Measurements from ENCODE around the gene MRAP2.

DNA sequence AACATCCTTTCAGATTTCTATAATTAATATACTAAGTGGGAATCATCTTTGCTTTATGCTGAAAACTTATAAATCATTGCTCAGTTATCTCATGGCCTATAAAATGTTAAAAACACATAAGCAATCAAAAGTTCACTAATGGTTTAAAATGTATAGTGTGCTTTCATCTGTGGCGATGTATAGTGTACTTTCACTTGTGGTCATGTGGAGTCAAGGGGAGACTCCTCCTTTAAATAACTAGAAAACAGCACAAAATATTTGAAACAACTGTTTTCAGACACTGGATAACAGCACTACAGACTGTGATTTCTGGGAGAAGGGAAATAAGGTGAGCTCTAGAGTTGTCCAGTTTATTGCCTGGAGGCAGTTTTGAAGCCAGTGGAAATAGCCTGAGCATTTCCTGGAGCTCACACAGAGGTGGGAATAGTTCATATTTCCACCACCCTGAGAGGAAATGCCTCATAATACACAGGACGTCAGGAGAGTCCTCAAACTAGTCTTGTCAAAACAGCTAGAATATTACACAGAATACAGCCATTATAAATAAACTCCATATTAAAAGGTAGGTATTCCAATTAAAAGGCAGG is 104.5 kb downstream of the MRAP2 start:
- no peak for TF ChIP-seq EZH2 (IDR thresholded peaks at IDR 0.05; ENCODE audit: insufficient read depth, poor library complexity, severe bottlenecking)
- TF ChIP-seq EZH2phosphoT487 (IDR thresholded peaks at IDR 0.05; ENCODE audit: insufficient read depth, low read depth) = no peak
